ENCODE results near the gene PLEKHA6. TPM values are rescaled to one million over a fixed set of nuclear protein-coding genes. Genes with fewer than 3 reads are reported as not detected.

Gene PLEKHA6
- total and polyA plus RNA-seq, 7 experiments from 2014 or later, result 0.05 to 1.9 (median 0.46) TPM; not detected in 1

GRCh38 chr1:204251926-204252689 is 107.6 kb downstream of the PLEKHA6 start:
- Histone ChIP-seq H3K4me3 (ENCODE audit: low read length) (no peak overlapping the region), H3K27me3 (ENCODE audit: control insufficient read depth in 2 of 2, insufficient read depth in 2 of 2, low read length in 2 of 2) (no peaks in the 10 kb centered on the region), H3K4me1 (ENCODE audit: control insufficient read depth in 2 of 2, insufficient read depth in 2 of 2, low read length in 2 of 2) (no peaks in the 10 kb centered on the region), H3K9me3 (ENCODE audit: control insufficient read depth in 2 of 3, low read length in 3 of 3) (no peaks in the 10 kb centered on the region), H3K36me3 (ENCODE audit: control insufficient read depth in 2 of 3, insufficient read depth in 3 of 3, low read length in 3 of 3) (no peaks in the 10 kb centered on the region), H3K27ac (ENCODE audit: low read depth, low read length) (no peak overlapping the region)
- CTCF ChIA-PET, result no interaction called here
- ATAC-seq (no peak), DNase-seq (no peak)
- H3K27me3 Mint-ChIP-seq, result peaks cover 0 to 14% (median 0%) of the 10 kb centered on the region in 5 donors
- intact Hi-C loops (cut with micrococcal nuclease), result no loop called here
- peaks cover 0 to 2% (median 0%) of the 10 kb centered on the region in 7 donors for H3K4me1 Mint-ChIP-seq
- no peak overlapping the region for H3K4me3 Mint-ChIP-seq
- H3K36me3 Mint-ChIP-seq, result no peaks in the 10 kb centered on the region
- POLR2A ChIA-PET, result no interaction called here
- peak overlapping the region in 2 of 9 donors; percentile 14 to 46 for H3K27ac Mint-ChIP-seq
- H3K9me3 Mint-ChIP-seq, result no peaks in the 10 kb centered on the region

- Histone ChIP-seq H3K4me3 (ENCODE audit: low read length) (no peak overlapping the region), H3K36me3 (ENCODE audit: control insufficient read depth in 2 of 3, insufficient read depth in 3 of 3, low read length in 3 of 3) (no peaks in the 10 kb centered on the region), H3K27me3 (ENCODE audit: control insufficient read depth in 2 of 2, insufficient read depth in 2 of 2, low read length in 2 of 2) (no peaks in the 10 kb centered on the region), H3K9me3 (ENCODE audit: control insufficient read depth in 2 of 3, low read length in 3 of 3) (no peaks in the 10 kb centered on the region), H3K27ac (ENCODE audit: low read depth, low read length) (no peak overlapping the region), H3K4me1 (ENCODE audit: control insufficient read depth in 2 of 2, insufficient read depth in 2 of 2, low read length in 2 of 2) (no peaks in the 10 kb centered on the region)
- no peak for ATAC-seq
- Mint-ChIP-seq H3K27me3 (peaks cover 0 to 11% (median 0%) of the 10 kb centered on the region in 5 donors), H3K9me3 (no peaks in the 10 kb centered on the region), H3K4me1 (peaks cover 0 to 2% (median 0%) of the 10 kb centered on the region in 7 donors), H3K36me3 (no peaks in the 10 kb centered on the region), H3K4me3 (no peak overlapping the region), H3K27ac (no peak overlapping the region)
- DNase-seq, result no peak
- intact Hi-C loops (cut with micrococcal nuclease), result no loop called here
- ChIA-PET CTCF (no interaction called here), POLR2A (no interaction called here)
Observed at GRCh38 chr1:204251286-204251685, 108.4 kb downstream of the PLEKHA6 start.

- H3K27me3 ChIP-seq (ENCODE audit: control insufficient read depth in 2 of 2, insufficient read depth in 2 of 2, low read length in 2 of 2), result no peaks in the 10 kb centered on the region
- H3K4me3 Mint-ChIP-seq, result no peak overlapping the region
- ChIA-PET POLR2A (no interaction called here), CTCF (no interaction called here)
- H3K4me1 Mint-ChIP-seq, result peaks cover 0 to 2% (median 0%) of the 10 kb centered on the region in 7 donors
- no peaks in the 10 kb centered on the region for H3K36me3 ChIP-seq (ENCODE audit: control insufficient read depth in 2 of 3, insufficient read depth in 3 of 3, low read length in 3 of 3)
- no peaks in the 10 kb centered on the region for H3K36me3 Mint-ChIP-seq
- no peak for DNase-seq
- peaks cover 0 to 9% (median 0%) of the 10 kb centered on the region in 5 donors for H3K27me3 Mint-ChIP-seq
- H3K4me1 ChIP-seq (ENCODE audit: control insufficient read depth in 2 of 2, insufficient read depth in 2 of 2, low read length in 2 of 2), result no peaks in the 10 kb centered on the region
- no peak overlapping the region for H3K27ac ChIP-seq (ENCODE audit: low read depth, low read length)
- H3K27ac Mint-ChIP-seq, result no peak overlapping the region
- no peak for ATAC-seq
- intact Hi-C loops (cut with micrococcal nuclease), result no loop called here
- no peaks in the 10 kb centered on the region for H3K9me3 Mint-ChIP-seq
- no peak overlapping the region for H3K4me3 ChIP-seq (ENCODE audit: low read length)
- H3K9me3 ChIP-seq (ENCODE audit: control insufficient read depth in 2 of 3, low read length in 3 of 3), result no peaks in the 10 kb centered on the region
Observed at GRCh38 chr1:204250428-204251030, 109.2 kb downstream of the PLEKHA6 start.

GRCh38 chr1:204249736-204250427 is 109.8 kb downstream of the PLEKHA6 start:
- Mint-ChIP-seq H3K9me3 (no peaks in the 10 kb centered on the region), H3K36me3 (no peaks in the 10 kb centered on the region), H3K4me1 (peaks cover 0 to 2% (median 0%) of the 10 kb centered on the region in 7 donors), H3K4me3 (no peak overlapping the region), H3K27ac (no peak overlapping the region), H3K27me3 (peaks cover 0 to 9% (median 0%) of the 10 kb centered on the region in 5 donors)
- ATAC-seq (no peak), DNase-seq (no peak)
- Histone ChIP-seq H3K36me3 (ENCODE audit: control insufficient read depth in 2 of 3, insufficient read depth in 3 of 3, low read length in 3 of 3) (no peaks in the 10 kb centered on the region), H3K4me1 (ENCODE audit: control insufficient read depth in 2 of 2, insufficient read depth in 2 of 2, low read length in 2 of 2) (no peaks in the 10 kb centered on the region), H3K9me3 (ENCODE audit: control insufficient read depth in 2 of 3, low read length in 3 of 3) (no peaks in the 10 kb centered on the region), H3K27ac (ENCODE audit: low read depth, low read length) (no peak overlapping the region), H3K4me3 (ENCODE audit: low read length) (no peak overlapping the region), H3K27me3 (ENCODE audit: control insufficient read depth in 2 of 2, insufficient read depth in 2 of 2, low read length in 2 of 2) (no peaks in the 10 kb centered on the region)
- intact Hi-C loops (cut with micrococcal nuclease), result no loop called here
- CTCF ChIA-PET, result no interaction called here
- POLR2A ChIA-PET, result no interaction called here

- POLR2A ChIA-PET, result no interaction called here
- H3K9me3 ChIP-seq (ENCODE audit: control insufficient read depth in 2 of 3, low read length in 3 of 3), result no peaks in the 10 kb centered on the region
- intact Hi-C loops (cut with micrococcal nuclease), result no loop called here
- no peak overlapping the region for H3K4me3 Mint-ChIP-seq
- H3K4me1 Mint-ChIP-seq, result peaks cover 0 to 2% (median 0%) of the 10 kb centered on the region in 7 donors
- H3K27me3 ChIP-seq (ENCODE audit: control insufficient read depth in 2 of 2, insufficient read depth in 2 of 2, low read length in 2 of 2), result no peaks in the 10 kb centered on the region
- no peaks in the 10 kb centered on the region for H3K36me3 ChIP-seq (ENCODE audit: control insufficient read depth in 2 of 3, insufficient read depth in 3 of 3, low read length in 3 of 3)
- DNase-seq, result no peak
- peaks cover 0 to 9% (median 0%) of the 10 kb centered on the region in 5 donors for H3K27me3 Mint-ChIP-seq
- CTCF ChIA-PET, result no interaction called here
- H3K27ac ChIP-seq (ENCODE audit: low read depth, low read length), result no peak overlapping the region
- H3K9me3 Mint-ChIP-seq, result no peaks in the 10 kb centered on the region
- no peaks in the 10 kb centered on the region for H3K4me1 ChIP-seq (ENCODE audit: control insufficient read depth in 2 of 2, insufficient read depth in 2 of 2, low read length in 2 of 2)
- H3K4me3 ChIP-seq (ENCODE audit: low read length), result no peak overlapping the region
- ATAC-seq, result no peak
- H3K27ac Mint-ChIP-seq, result peak overlapping the region in 1 of 9 donors; percentile 25
- H3K36me3 Mint-ChIP-seq, result no peaks in the 10 kb centered on the region
Observed at GRCh38 chr1:204248954-204249353, 110.8 kb downstream of the PLEKHA6 start.

GRCh38 chr1:204246876-204247275 is 112.9 kb downstream of the PLEKHA6 start:
- intact Hi-C loops (cut with micrococcal nuclease), result no loop called here

More at GRCh38 chr1:204246876-204247275, 112.9 kb downstream of the PLEKHA6 start:
- no peaks in the 10 kb centered on the region for H3K9me3 ChIP-seq (ENCODE audit: control insufficient read depth in 2 of 3, low read length in 3 of 3)
- H3K4me3 ChIP-seq (ENCODE audit: low read length), result no peak overlapping the region
- no peaks in the 10 kb centered on the region for H3K27me3 ChIP-seq (ENCODE audit: control insufficient read depth in 2 of 2, insufficient read depth in 2 of 2, low read length in 2 of 2)
- H3K27ac ChIP-seq (ENCODE audit: low read depth, low read length), result no peak overlapping the region
- ATAC-seq, result no peak
- ChIA-PET POLR2A (no interaction called here), CTCF (interaction anchor here (1.2 kb wide), 1 partner anchor 40 kb away, joined by 3 read pairs; no protein-coding TSS in a partner anchor)
- H3K4me1 ChIP-seq (ENCODE audit: control insufficient read depth in 2 of 2, insufficient read depth in 2 of 2, low read length in 2 of 2), result no peaks in the 10 kb centered on the region
- H3K36me3 ChIP-seq (ENCODE audit: control insufficient read depth in 2 of 3, insufficient read depth in 3 of 3, low read length in 3 of 3), result no peaks in the 10 kb centered on the region
- peaks cover 0 to 2% (median 0%) of the 10 kb centered on the region in 7 donors for H3K4me1 Mint-ChIP-seq
- DNase-seq, result no peak
- no peak overlapping the region for H3K27ac Mint-ChIP-seq
- peaks cover 0 to 9% (median 0%) of the 10 kb centered on the region in 5 donors for H3K27me3 Mint-ChIP-seq
- H3K9me3 Mint-ChIP-seq, result no peaks in the 10 kb centered on the region
- no peak overlapping the region for H3K4me3 Mint-ChIP-seq
- no peaks in the 10 kb centered on the region for H3K36me3 Mint-ChIP-seq
